H1 (cell line): ENCODE data around the gene KCNQ2. TPM values are rescaled to one million over a fixed set of nuclear protein-coding genes. Genes with fewer than 3 reads are reported as not detected.

Experiments used
- CTCF ChIA-PET: fragments of 300-600 bp; sonication (Branson Sonifier 250); formaldehyde crosslinking; loops from one replicate; lab custom pipeline; 2021; ENCODE audit not compliant: partially characterized antibody; lab: Charles Lee
- POLR2A ChIA-PET: fragments of 300-600 bp; sonication (Branson Sonifier 250); formaldehyde crosslinking; loops from one replicate; lab custom pipeline; 2021; ENCODE audit warnings: inconsistent platforms; ENCODE audit not compliant: partially characterized antibody; lab: Charles Lee
- DNase-seq, 2 experiments: peaks; one replicate each; pipeline versions ENCODE4 v3.0.0 to v3.0.0-alpha.2; 2010 to 2022; ENCODE audit warnings: low spot score in 2 of 2, low read depth in 1 of 2, mixed read lengths in 1 of 2
- FAIRE-seq: peaks from 2 replicates; lab custom pipeline; 2011; peaks lifted over from hg19 to GRCh38; lab: Jason Lieb, UNC
- H2AFZ ChIP-seq: 2 replicates; pipeline ENCODE4 v1.8.1; 2012; ENCODE audit warnings: low read length, inconsistent platforms
- H2AK5ac ChIP-seq: 2 replicates; pipeline ENCODE4 v1.6.1; 2013; ENCODE audit warnings: low read depth, low read length
- H2BK120ac ChIP-seq: replicated peaks from 2 replicates; pipeline ENCODE3; 2013; ENCODE audit warnings: low read depth, low read length, inconsistent platforms
- H2BK12ac ChIP-seq: 2 replicates; pipeline ENCODE4 v1.6.1; 2013; ENCODE audit warnings: low read depth, low read length
- H2BK15ac ChIP-seq: 2 replicates; pipeline ENCODE4 v1.6.1; 2013; ENCODE audit warnings: low read length
- H2BK20ac ChIP-seq: 2 replicates; pipeline ENCODE4 v1.6.1; 2013; ENCODE audit warnings: low read length
- H2BK5ac ChIP-seq: 2 replicates; pipeline ENCODE4 v1.6.1; 2013; ENCODE audit warnings: low read depth, low read length
- H3K14ac ChIP-seq: 2 replicates; pipeline ENCODE4 v1.6.1; 2013; ENCODE audit warnings: inconsistent platforms; ENCODE audit not compliant: insufficient read length
- H3K18ac ChIP-seq: 2 replicates; pipeline ENCODE4 v1.6.1; 2013; ENCODE audit warnings: low read length; ENCODE audit errors: extremely low read depth
- H3K23ac ChIP-seq: 2 replicates; pipeline ENCODE4 v1.6.1; 2013; ENCODE audit warnings: inconsistent platforms; ENCODE audit not compliant: insufficient read length
- H3K23me2 ChIP-seq: 2 replicates; pipeline ENCODE4 v1.6.1; 2013; ENCODE audit warnings: low read depth, low read length
- H3K27ac ChIP-seq: 2 replicates; pipeline ENCODE4 v1.6.1; 2011; ENCODE audit warnings: low read depth, low read length, inconsistent platforms
- H3K27me3 ChIP-seq, 4 experiments: replicated peaks in 1 of 4; 1 replicate in 1 of 4; 2 replicates in 3 of 4; pipeline versions ENCODE4 v1.6.1 to v1.8.1; 2011 to 2013; ENCODE audit warnings: low read length in 3 of 4, mild to moderate bottlenecking in 3 of 4, inconsistent platforms in 2 of 4, mixed read lengths in 2 of 4, moderate library complexity in 1 of 4; ENCODE audit not compliant: control insufficient read depth in 3 of 4, insufficient read depth in 3 of 4; ENCODE audit errors: extremely low read depth in 1 of 4
- H3K36me3 ChIP-seq, 4 experiments: 2 replicates each; pipeline versions ENCODE4 v1.6.1 to v1.8.1; 2011 to 2013; ENCODE audit warnings: mild to moderate bottlenecking in 4 of 4, low read length in 3 of 4, moderate library complexity in 2 of 4, control low read depth in 1 of 4, inconsistent platforms in 1 of 4; ENCODE audit not compliant: insufficient read depth in 4 of 4, control insufficient read depth in 2 of 4
- H3K4ac ChIP-seq: replicated peaks from 2 replicates; pipeline ENCODE3; 2013; ENCODE audit warnings: low read length, low read depth, mixed read lengths, inconsistent platforms; ENCODE audit not compliant: insufficient read length
- H3K4me1 ChIP-seq, 4 experiments: replicated peaks in 1 of 4; 1 replicate in 1 of 4; 2 replicates in 3 of 4; pipeline versions ENCODE4 v1.6.1 to v1.8.1; 2011 to 2013; ENCODE audit warnings: low read length in 3 of 4, inconsistent platforms in 2 of 4, mixed read lengths in 1 of 4; ENCODE audit not compliant: insufficient read depth in 4 of 4, control insufficient read depth in 3 of 4
- H3K4me2 ChIP-seq, 2 experiments: 2 replicates each; pipeline versions ENCODE4 v1.6.1 to v1.8.1; 2011 to 2013; ENCODE audit warnings: low read depth in 2 of 2, low read length in 2 of 2, control low read depth in 1 of 2, inconsistent platforms in 1 of 2, mild to moderate bottlenecking in 1 of 2; ENCODE audit not compliant: insufficient read depth in 1 of 2
- H3K4me3 ChIP-seq, 4 experiments: fragments of 200-600, 300-600 bp in 1 of 4; sonication (generic), shearing (Covaris generic), sonication (Bioruptor Twin) in 1 of 4; 2 replicates each; pipeline versions ENCODE4 v1.5.1 to v1.8.1; 2011 to 2016; ENCODE audit warnings: low read length in 4 of 4, low read depth in 3 of 4, control low read depth in 2 of 4, inconsistent platforms in 2 of 4, mild to moderate bottlenecking in 2 of 4, mixed read lengths in 1 of 4, moderate library complexity in 1 of 4; ENCODE audit not compliant: insufficient read depth in 2 of 4; ENCODE audit errors: extremely low read depth in 1 of 4
- H3K56ac ChIP-seq: replicated peaks from 2 replicates; pipeline ENCODE3; 2013; ENCODE audit warnings: low read depth, mild to moderate bottlenecking, mixed read lengths, low read length, inconsistent platforms; ENCODE audit not compliant: insufficient read length
- H3K79me1 ChIP-seq: 2 replicates; pipeline ENCODE4 v1.6.1; 2013; ENCODE audit warnings: low read depth, low read length, control low read depth
- H3K79me2 ChIP-seq, 2 experiments: 2 replicates each; pipeline versions ENCODE4 v1.6.1 to v1.8.1; 2012 to 2013; ENCODE audit warnings: low read length in 2 of 2, mild to moderate bottlenecking in 2 of 2, inconsistent platforms in 1 of 2; ENCODE audit not compliant: insufficient read depth in 2 of 2, control insufficient read depth in 1 of 2
- H3K9ac ChIP-seq, 4 experiments: replicated peaks in 1 of 4; 1 replicate in 1 of 4; 2 replicates in 3 of 4; pipeline versions ENCODE4 v1.6.1 to v1.8.1; 2011 to 2013; ENCODE audit warnings: low read depth in 3 of 4, low read length in 3 of 4, control low read depth in 2 of 4, mild to moderate bottlenecking in 2 of 4, moderate library complexity in 2 of 4, inconsistent platforms in 1 of 4; ENCODE audit errors: extremely low read depth in 1 of 4
- H3K9me3 ChIP-seq, 2 experiments: 2 replicates each; pipeline versions ENCODE4 v1.6.1 to v1.8.1; 2012 to 2013; ENCODE audit warnings: mild to moderate bottlenecking in 2 of 2, moderate library complexity in 2 of 2, control low read depth in 1 of 2, inconsistent platforms in 1 of 2, low read depth in 1 of 2, low read length in 1 of 2, mixed read lengths in 1 of 2; ENCODE audit not compliant: insufficient read depth in 2 of 2
- H4K20me1 ChIP-seq, 2 experiments: replicated peaks in 1 of 2; 2 replicates each; pipeline versions ENCODE3 to v1.8.1; 2011 to 2013; ENCODE audit warnings: inconsistent platforms in 2 of 2, low read length in 2 of 2, mild to moderate bottlenecking in 1 of 2; ENCODE audit not compliant: insufficient read depth in 2 of 2, control insufficient read depth in 1 of 2
- H4K5ac ChIP-seq: 2 replicates; pipeline ENCODE4 v1.6.1; 2013; ENCODE audit warnings: low read length, low read depth, mixed read lengths, inconsistent platforms; ENCODE audit not compliant: insufficient read length
- H4K8ac ChIP-seq: 2 replicates; pipeline ENCODE4 v1.8.0; 2013; ENCODE audit warnings: mild to moderate bottlenecking, moderate library complexity, low read length, inconsistent platforms; ENCODE audit not compliant: insufficient read depth; ENCODE audit errors: extremely low read depth
- H4K91ac ChIP-seq: replicated peaks from 2 replicates; pipeline ENCODE3; 2013; ENCODE audit warnings: low read length, mixed read lengths, inconsistent platforms; ENCODE audit not compliant: insufficient read length
- BACH1 ChIP-seq: IDR thresholded peaks from 2 replicates; pipeline ENCODE4 v1.6.1; 2012; ENCODE audit warnings: low read length, improper control_type of control experiment
- CHD1 ChIP-seq: IDR thresholded peaks from 2 replicates; pipeline ENCODE4 v1.6.1; 2012; ENCODE audit warnings: low read depth, low read length, improper control_type of control experiment
- CHD2 ChIP-seq: IDR thresholded peaks from 2 replicates; pipeline ENCODE4 v1.6.1; 2012; ENCODE audit warnings: low read length, improper control_type of control experiment
- EGR1 ChIP-seq: IDR thresholded peaks from 2 replicates; pipeline ENCODE4 v1.6.1; 2011; ENCODE audit warnings: low read depth, low read length, borderline replicate concordance
- FOSL1 ChIP-seq: IDR thresholded peaks from 2 replicates; pipeline ENCODE4 v1.6.1; 2011; ENCODE audit warnings: mild to moderate bottlenecking, low read depth, low read length, moderate library complexity; ENCODE audit not compliant: insufficient read depth
- KDM4A ChIP-seq: IDR thresholded peaks from one replicate; pipeline ENCODE4 v1.7.1; 2012; ENCODE audit warnings: low read depth, mild to moderate bottlenecking, moderate library complexity, low read length, inconsistent platforms; ENCODE audit not compliant: severe bottlenecking
- POU5F1 ChIP-seq: IDR thresholded peaks from 2 replicates; pipeline ENCODE4 v1.6.1; 2011; ENCODE audit warnings: low read depth, mild to moderate bottlenecking, low read length, moderate library complexity
- RAD21 ChIP-seq, 2 experiments: IDR thresholded peaks in 1 of 2; conservative IDR thresholded peaks in 1 of 2; 2 replicates each; pipeline ENCODE4 v1.6.1; 2011; ENCODE audit warnings: low read depth in 2 of 2, low read length in 2 of 2, improper control_type of control experiment in 1 of 2, inconsistent platforms in 1 of 2, mild to moderate bottlenecking in 1 of 2, moderate library complexity in 1 of 2
- SIN3A ChIP-seq, 2 experiments: IDR thresholded peaks in 1 of 2; conservative IDR thresholded peaks in 1 of 2; 2 replicates each; pipeline ENCODE4 v1.6.1; 2011 to 2012; ENCODE audit warnings: low read length in 2 of 2, improper control_type of control experiment in 1 of 2, low read depth in 1 of 2, mild to moderate bottlenecking in 1 of 2
- TCF12 ChIP-seq: IDR thresholded peaks from 2 replicates; pipeline ENCODE4 v1.6.1; 2011; ENCODE audit warnings: low read depth, mild to moderate bottlenecking, low read length
- WGBS, 2 experiments: shearing (Covaris generic) in 1 of 2; methylation state at CpG; one replicate each; pipeline versions ENCODE4 v1.1.6 to v1.1.7; 2013 to 2015; ENCODE audit warnings: low lambda C conversion rate in 2 of 2, mixed read lengths in 2 of 2, inconsistent platforms in 1 of 2, low coverage in 1 of 2, missing lambda C conversion rate in 1 of 2; ENCODE audit not compliant: insufficient replicate concordance in 2 of 2, insufficient coverage in 1 of 2, insufficient read length in 1 of 2; ENCODE audit errors: extremely low coverage in 1 of 2, missing lambda C conversion rate in 1 of 2; 5-methylcytosine and 5-hydroxymethylcytosine counted together
- polyA plus RNA-seq, 7 experiments: library from polyadenylated mRNA; depleted of rRNA in 3 of 7; stranded (reverse) in 5 of 7; unstranded in 2 of 7; fragments of >200 nt in 5 of 7; fragments of 200-250 nt in 2 of 7; gene quantifications; 1 replicate in 5 of 7; 2 replicates in 1 of 7; 4 replicates in 1 of 7; pipeline versions ENCODE4 v1.2.1 to v1.2.3, GENCODE V29; 2011 to 2013; ENCODE audit warnings: missing spikeins in 2 of 7, mixed read lengths in 2 of 7
- total RNA-seq: library from RNA; stranded (reverse); fragmentation: NEBNext Ultra II Directional; extraction: Animal tissue kit (Norgen Biotek cat#: 25700); gene quantifications from 2 replicates; pipeline ENCODE4 v1.2.1, GENCODE V29; 2021
- TF ChIP-seq, protein P1 (sequence below): IDR thresholded peaks from 2 replicates; pipeline ENCODE4 v1.6.1; 2012; ENCODE audit warnings: inconsistent platforms

Gene KCNQ2
- total and polyA plus RNA-seq, 2 of the 8 experiments (the other 6 are each of a cell fraction or from before 2014, with no cell fraction given) = 82.6 to 243 TPM

DNA sequence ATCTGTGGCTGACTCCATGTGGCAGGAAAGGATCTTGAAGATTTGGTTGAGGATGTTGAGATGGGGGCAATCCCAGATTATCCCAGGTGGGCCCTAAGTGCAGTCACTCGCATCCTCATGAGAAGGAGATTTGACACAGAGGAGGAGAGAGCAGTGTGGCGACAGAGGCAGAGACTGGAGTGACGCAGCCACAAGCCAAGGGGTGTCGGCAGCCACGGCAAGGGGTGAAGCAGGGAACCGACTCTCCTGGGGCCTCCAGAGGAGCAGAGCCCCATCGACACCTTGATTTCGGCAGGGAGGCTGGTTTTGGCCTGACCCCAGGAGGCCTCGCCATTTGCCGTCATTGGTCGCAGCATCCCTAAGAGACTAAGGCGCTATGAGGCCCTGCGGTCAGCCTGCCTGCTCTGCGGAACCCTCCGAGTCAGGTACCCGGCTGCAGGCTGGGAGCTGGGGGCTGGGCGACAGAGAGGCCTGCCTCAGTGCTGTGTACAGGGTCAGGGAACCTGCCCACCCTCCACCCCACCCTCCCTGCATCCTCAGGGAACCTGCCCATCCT lies 13.9 kb upstream of the KCNQ2 start:
- Histone ChIP-seq H3K18ac (no peak overlapping the region), H2BK12ac (no peak overlapping the region), H4K20me1 (no peaks in the 10 kb centered on the region), H3K14ac (no peak overlapping the region), H3K27ac (no peak overlapping the region), H3K56ac (no peak overlapping the region), H3K4me1 (peaks cover 0 to 28% (median 14%) of the 10 kb centered on the region in 4 experiments; a peak in 5 of 7 replicates), H2BK5ac (peak overlapping the region; percentile 18; the same call in 1 of the 2 replicates), H3K23me2 (peaks cover 2% of the 10 kb centered on the region; the same call in 1 of the 2 replicates), H4K91ac (no peak overlapping the region), H3K79me1 (no peaks in the 10 kb centered on the region), H3K23ac (no peak overlapping the region), H3K36me3 (peaks cover 0 to 1% (median 0%) of the 10 kb centered on the region in 4 experiments; a peak in 2 of 8 replicates), H3K27me3 (peaks cover 0 to 21% (median 15%) of the 10 kb centered on the region in 4 experiments; a peak in 6 of 7 replicates), H3K4me3 (no peak overlapping the region), H2AFZ (no peak overlapping the region), H3K4me2 (no peak overlapping the region), H2AK5ac (peak overlapping the region; percentile 17; the same call in 1 of the 2 replicates), H3K79me2 (no peaks in the 10 kb centered on the region), H3K9ac (no peak overlapping the region), H2BK15ac (no peak overlapping the region), H2BK120ac (no peak overlapping the region), H3K9me3 (peaks cover 4% of the 10 kb centered on the region in 2 experiments; a peak in 1 of 4 replicates), H3K4ac (no peak overlapping the region), H4K8ac (no peak overlapping the region; the same call in 1 of the 2 replicates), H2BK20ac (no peak overlapping the region), H4K5ac (no peak overlapping the region)
- ChIA-PET CTCF (interaction anchor here (1.3 to 1.4 kb wide), 2 partner anchors 9 to 10 kb away, joined by 3 to 6 read pairs; no protein-coding TSS in a partner anchor), POLR2A (interaction anchor here (1.4 to 1.5 kb wide), 2 partner anchors 9 to 10 kb away, joined by 3 to 4 read pairs; no protein-coding TSS in a partner anchor)
- 92% methylated on average over 15 of the region's 17 CpGs; no CpG with 5 or more reads in 1 of the 2 experiments for WGBS, 2 experiments
- FAIRE-seq (no peak), DNase-seq (no peak)
- TF ChIP-seq SIN3A (conservative IDR thresholded peaks at IDR 0.05 in 1 of 2, IDR thresholded peaks at IDR 0.05 in 1 of 2; ENCODE audit: low read depth in 1 of 2, low read length in 2 of 2) = no peak
- TF ChIP-seq KDM4A = no peak
- TF ChIP-seq BACH1 = no peak
- no peak for TF ChIP-seq POU5F1
- TF ChIP-seq, protein P1, sequence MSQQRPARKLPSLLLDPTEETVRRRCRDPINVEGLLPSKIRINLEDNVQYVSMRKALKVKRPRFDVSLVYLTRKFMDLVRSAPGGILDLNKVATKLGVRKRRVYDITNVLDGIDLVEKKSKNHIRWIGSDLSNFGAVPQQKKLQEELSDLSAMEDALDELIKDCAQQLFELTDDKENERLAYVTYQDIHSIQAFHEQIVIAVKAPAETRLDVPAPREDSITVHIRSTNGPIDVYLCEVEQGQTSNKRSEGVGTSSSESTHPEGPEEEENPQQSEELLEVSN = no peak
- no peak for TF ChIP-seq RAD21 (IDR thresholded peaks at IDR 0.05 in 1 of 2, conservative IDR thresholded peaks at IDR 0.05 in 1 of 2; ENCODE audit: low read depth in 2 of 2, low read length in 2 of 2)
- no peak for TF ChIP-seq CHD2
- TF ChIP-seq EGR1 = no peak
- TF ChIP-seq FOSL1 = no peak
- no peak for TF ChIP-seq CHD1
- TF ChIP-seq TCF12 = no peak
